RCC 7860 (cell line): ENCODE measurements around the gene TBC1D9.
"Not testable (repeated sequence)": the region's sequence is repeated elsewhere in the genome, so short reads cannot be mapped to it uniquely, and the experiment has no call there.

Source experiments
- DNase-seq: peaks from one replicate; pipeline ENCODE4 v3.0.0-alpha.2; 2015; ENCODE audit warnings: low spot score
- FAIRE-seq: peaks from 2 replicates; lab custom pipeline; 2012; peaks lifted over from hg19 to GRCh38; lab: Jason Lieb, UNC

TBC1D9 gene

GRCh38 chr4:140756319-140757231 lies at the start of gene TBC1D9:
TSS of gene TBC1D9 (minus strand) at chr4:140756385. CDS start at chr4:140756045, 340 bp downstream.
- DNase-seq = peak; percentile 73
- peak; percentile 11 for FAIRE-seq

GRCh38 chr4:140805293-140805692 lies 49.1 kb upstream of the TBC1D9 start:
- DNase-seq (no peak), FAIRE-seq (no peak)

- FAIRE-seq = no peak
- no peak for DNase-seq
Measured at GRCh38 chr4:140802591-140802990, 46.4 kb upstream of the TBC1D9 start.

- no peak for FAIRE-seq
- DNase-seq = no peak
Measured at GRCh38 chr4:140800666-140801065, 44.5 kb upstream of the TBC1D9 start.

- no peak for FAIRE-seq
- no peak for DNase-seq
Measured at GRCh38 chr4:140799686-140800225, 43.6 kb upstream of the TBC1D9 start.

GRCh38 chr4:140793291-140793690 lies 37.1 kb upstream of the TBC1D9 start:
- DNase-seq (no peak), FAIRE-seq (no peak)

- FAIRE-seq = no peak
- no peak for DNase-seq
Measured at GRCh38 chr4:140790765-140791164, 34.6 kb upstream of the TBC1D9 start.

GRCh38 chr4:140790171-140790570 lies 34.0 kb upstream of the TBC1D9 start:
- FAIRE-seq (no peak), DNase-seq (no peak)

- DNase-seq (no peak), FAIRE-seq (no peak)
Measured at GRCh38 chr4:140789759-140790158, 33.6 kb upstream of the TBC1D9 start.

GRCh38 chr4:140782787-140783186 lies 26.6 kb upstream of the TBC1D9 start:
- FAIRE-seq = not testable (repeated sequence)

GRCh38 chr4:140781596-140781995 lies 25.4 kb upstream of the TBC1D9 start:
- no peak for DNase-seq
- FAIRE-seq = no peak

More at GRCh38 chr4:140782787-140783186, 26.6 kb upstream of the TBC1D9 start:
- DNase-seq = not testable (repeated sequence)

GRCh38 chr4:140777894-140778293 lies 21.7 kb upstream of the TBC1D9 start:
- no peak for FAIRE-seq
- no peak for DNase-seq

GRCh38 chr4:140777386-140777785 lies 21.2 kb upstream of the TBC1D9 start:
- FAIRE-seq = no peak

GRCh38 chr4:140776556-140776955 lies 20.4 kb upstream of the TBC1D9 start:
- FAIRE-seq (no peak), DNase-seq (no peak)

More at GRCh38 chr4:140777386-140777785, 21.2 kb upstream of the TBC1D9 start:
- no peak for DNase-seq

- no peak for DNase-seq
- no peak for FAIRE-seq
Measured at GRCh38 chr4:140774956-140775355, 18.8 kb upstream of the TBC1D9 start.

- DNase-seq = no peak
- FAIRE-seq = no peak
Measured at GRCh38 chr4:140774510-140774909, 18.3 kb upstream of the TBC1D9 start.

GRCh38 chr4:140769209-140769608 lies 13.0 kb upstream of the TBC1D9 start:
- FAIRE-seq (no peak), DNase-seq (no peak)

- DNase-seq (no peak), FAIRE-seq (no peak)
Measured at GRCh38 chr4:140764785-140765392, 8.7 kb upstream of the TBC1D9 start.

- FAIRE-seq = no peak
Measured at GRCh38 chr4:140762202-140762601, 6.0 kb upstream of the TBC1D9 start.

GRCh38 chr4:140757232-140757630 lies 1.0 kb upstream of the TBC1D9 start:
- DNase-seq = no peak
- FAIRE-seq = no peak

More at GRCh38 chr4:140762202-140762601, 6.0 kb upstream of the TBC1D9 start:
- no peak for DNase-seq

- no peak for FAIRE-seq
- peak; percentile 5 for DNase-seq
Measured at GRCh38 chr4:140755774-140756318, 339 bp downstream of the TBC1D9 start.
